Gastrocnemius medialis (tissue), 4 donors: ENCODE measurements around the gene ONECUT3. TPM values are rescaled to one million over a fixed set of nuclear protein-coding genes. Genes with fewer than 3 reads are reported as not detected.

Experiments
- ATAC-seq, 2 donors: fragments of 150-250 bp; one replicate each; pipeline ENCODE4 v1.9.1; 2016
- DNase-seq, 2 donors: peaks; one replicate each; pipeline ENCODE4 v3.0.0-alpha.2; 2019
- H3K27ac ChIP-seq, 4 donors: fragments of 200-600 bp; sonication (generic); 1 replicate in 1 of 4; 2 replicates in 3 of 4; pipeline ENCODE4 v1.5.1; 2016 to 2018; ENCODE audit warnings: mild to moderate bottlenecking in 2 of 4, moderate library complexity in 1 of 4
- H3K27me3 ChIP-seq, 3 donors: fragments of 200-600 bp; sonication (generic) in 2 of 3; 1 replicate in 1 of 3; 2 replicates in 2 of 3; pipeline versions ENCODE4 v1.5.1 to v1.6.0; 2016 to 2019; ENCODE audit warnings: mild to moderate bottlenecking in 1 of 3, moderate library complexity in 1 of 3
- H3K36me3 ChIP-seq, 2 donors: fragments of 200-600 bp; sonication (generic) in 1 of 2; one replicate each; pipeline ENCODE4 v1.5.1; 2017 to 2018
- H3K4me1 ChIP-seq, 2 donors: fragments of 200-600 bp; sonication (generic) in 1 of 2; one replicate each; pipeline ENCODE4 v1.5.1; 2016 to 2017; ENCODE audit warnings: mild to moderate bottlenecking in 2 of 2
- H3K4me3 ChIP-seq, 4 donors: fragments of 200-600 bp; sonication (generic) in 3 of 4; 1 replicate in 1 of 4; 2 replicates in 3 of 4; pipeline ENCODE4 v1.5.1; 2016 to 2019; ENCODE audit warnings: mild to moderate bottlenecking in 2 of 4
- H3K9me3 ChIP-seq, 3 donors: fragments of 200-600 bp; sonication (generic) in 2 of 3; 1 replicate in 1 of 3; 2 replicates in 2 of 3; pipeline ENCODE4 v1.5.1; 2016 to 2019
- POLR2A ChIP-seq, 2 donors: fragments of 450-650 bp; IDR thresholded peaks; one replicate each; pipeline ENCODE4 v1.6.1; 2017; ENCODE audit warnings: antibody characterized with exemption in 2 of 2, mild to moderate bottlenecking in 2 of 2, moderate library complexity in 2 of 2
- in situ Hi-C, 4 donors: fragments of 200-750 bp; cut with MboI; loops; one replicate each; pipeline versions ENCODE4 v1.15.0 to v1.8.0; 2017; ENCODE audit warnings: low sequenced_read_pairs in 4 of 4
- intact Hi-C: fragments of 100-400 bp; cut with DNase I; formaldehyde crosslinking; loops from one replicate; pipeline ENCODE4 v1.15.1; 2023; ENCODE audit warnings: low total_unique reads
- total RNA-seq, 4 donors: library from RNA; depleted of rRNA; stranded (reverse); fragments of >200 nt; gene quantifications; one replicate each; pipeline versions ENCODE4 v1.1.0 to v1.2.3, GENCODE V29; 2016
- TF ChIP-seq, protein P1 (sequence below), 5 experiments: fragments of 450-650 bp in 3 of 5; fragments of 200-600 bp in 2 of 5; sonication (generic) in 2 of 5; IDR thresholded peaks in 4 of 5; conservative IDR thresholded peaks in 1 of 5; 1 replicate in 4 of 5; 2 replicates in 1 of 5; pipeline ENCODE4 v1.5.1; 2016 to 2019; ENCODE audit warnings: antibody characterized with exemption in 5 of 5, mild to moderate bottlenecking in 3 of 5, moderate library complexity in 3 of 5

The ONECUT3 gene
- total RNA-seq, 4 donors from 2014 or later = not detected

DNA sequence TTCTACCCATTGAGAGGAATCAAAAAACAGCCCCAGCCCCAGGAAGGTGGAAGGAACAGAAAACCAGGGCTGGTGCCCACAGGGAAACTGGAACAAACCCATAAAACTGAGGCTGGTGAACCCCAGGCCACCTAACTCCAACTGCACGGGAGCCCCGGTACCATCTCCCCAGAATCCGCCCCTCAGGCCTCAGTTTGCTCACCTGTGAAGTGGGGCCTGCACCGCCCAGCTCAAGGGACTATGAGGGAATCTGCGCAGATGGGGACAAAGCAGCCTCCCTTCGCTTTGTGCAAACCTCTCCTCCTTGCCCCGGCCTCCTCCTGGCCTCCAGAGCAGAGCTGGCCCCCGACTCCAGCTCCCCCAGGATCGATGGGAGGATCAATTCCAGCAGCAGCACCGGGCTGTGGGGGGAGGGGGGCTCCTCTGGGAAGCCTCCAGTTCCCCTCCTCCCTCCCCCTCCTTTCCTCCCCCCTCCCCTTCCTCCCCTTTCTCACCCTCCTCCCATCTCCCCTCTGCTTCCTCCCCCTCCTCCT, 9.1 kb upstream of the ONECUT3 start:
- Histone ChIP-seq H3K9me3 (no peaks in the 10 kb centered on the region), H3K27ac (no peak overlapping the region), H3K27me3 (peaks cover 60 to 73% (median 67%) of the 10 kb centered on the region in 3 donors), H3K4me3 (no peak overlapping the region), H3K36me3 (no peaks in the 10 kb centered on the region), H3K4me1 (peaks cover 0 to 4% of the 10 kb centered on the region in 2 donors)
- in situ Hi-C loops (no loop called here), intact Hi-C loops (no loop called here)
- DNase-seq (no peak), ATAC-seq (no peak)
- no peak for TF ChIP-seq POLR2A (IDR thresholded peaks at IDR 0.05)
- TF ChIP-seq, protein P1, sequence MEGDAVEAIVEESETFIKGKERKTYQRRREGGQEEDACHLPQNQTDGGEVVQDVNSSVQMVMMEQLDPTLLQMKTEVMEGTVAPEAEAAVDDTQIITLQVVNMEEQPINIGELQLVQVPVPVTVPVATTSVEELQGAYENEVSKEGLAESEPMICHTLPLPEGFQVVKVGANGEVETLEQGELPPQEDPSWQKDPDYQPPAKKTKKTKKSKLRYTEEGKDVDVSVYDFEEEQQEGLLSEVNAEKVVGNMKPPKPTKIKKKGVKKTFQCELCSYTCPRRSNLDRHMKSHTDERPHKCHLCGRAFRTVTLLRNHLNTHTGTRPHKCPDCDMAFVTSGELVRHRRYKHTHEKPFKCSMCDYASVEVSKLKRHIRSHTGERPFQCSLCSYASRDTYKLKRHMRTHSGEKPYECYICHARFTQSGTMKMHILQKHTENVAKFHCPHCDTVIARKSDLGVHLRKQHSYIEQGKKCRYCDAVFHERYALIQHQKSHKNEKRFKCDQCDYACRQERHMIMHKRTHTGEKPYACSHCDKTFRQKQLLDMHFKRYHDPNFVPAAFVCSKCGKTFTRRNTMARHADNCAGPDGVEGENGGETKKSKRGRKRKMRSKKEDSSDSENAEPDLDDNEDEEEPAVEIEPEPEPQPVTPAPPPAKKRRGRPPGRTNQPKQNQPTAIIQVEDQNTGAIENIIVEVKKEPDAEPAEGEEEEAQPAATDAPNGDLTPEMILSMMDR (IDR thresholded peaks at IDR 0.05 in 4 of 5, conservative IDR thresholded peaks at IDR 0.05 in 1 of 5) = no peak

DNA sequence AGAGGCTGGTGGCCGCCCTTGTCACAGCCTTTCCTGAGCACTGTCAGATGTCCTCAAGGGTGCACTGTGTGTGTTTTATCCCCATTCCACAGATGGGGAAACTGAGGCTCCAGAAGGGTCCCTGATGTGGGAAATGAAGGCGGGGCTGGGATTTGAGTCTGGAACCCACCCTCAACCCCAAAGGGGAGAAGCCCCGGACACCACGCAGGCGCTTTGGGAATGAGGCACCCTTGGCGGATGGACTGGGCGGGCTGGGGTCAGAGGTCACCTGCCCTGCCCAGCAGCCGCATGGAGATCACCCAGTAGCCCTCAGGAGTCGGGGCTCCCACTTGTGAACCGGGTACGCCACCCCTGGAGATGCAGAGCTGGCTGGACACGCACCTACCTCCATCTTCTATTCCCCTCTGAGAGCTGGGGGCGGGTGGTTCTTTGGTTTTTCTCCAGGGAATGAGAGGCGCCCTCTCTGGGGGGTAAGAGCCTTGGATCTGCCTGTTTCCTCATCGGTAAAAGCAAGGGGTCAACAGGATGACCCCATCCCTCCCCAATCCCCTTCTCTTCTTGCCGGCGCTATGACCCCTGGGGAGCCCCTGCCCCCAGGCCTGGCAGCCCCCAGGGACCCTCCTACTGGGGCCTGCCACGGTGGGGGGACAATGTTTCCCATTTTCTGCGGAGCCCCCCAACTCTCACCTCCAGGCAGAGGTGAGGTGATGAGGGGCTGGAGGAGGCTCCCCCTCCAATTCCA, 8.3 kb upstream of the ONECUT3 start:
- intact Hi-C loops (no loop called here), in situ Hi-C loops (no loop called here)
- no peaks in the 10 kb centered on the region for H3K36me3 ChIP-seq
- peaks cover 2 to 7% of the 10 kb centered on the region in 2 donors for H3K4me1 ChIP-seq
- no peaks in the 10 kb centered on the region for H3K9me3 ChIP-seq
- no peak overlapping the region for H3K27ac ChIP-seq
- ATAC-seq (no peak), DNase-seq (no peak)
- no peak for TF ChIP-seq POLR2A (IDR thresholded peaks at IDR 0.05)
- TF ChIP-seq, protein P1 (IDR thresholded peaks at IDR 0.05 in 4 of 5, conservative IDR thresholded peaks at IDR 0.05 in 1 of 5) = no peak
- H3K27me3 ChIP-seq = peaks cover 68 to 75% (median 74%) of the 10 kb centered on the region in 3 donors
- no peak overlapping the region for H3K4me3 ChIP-seq

DNA sequence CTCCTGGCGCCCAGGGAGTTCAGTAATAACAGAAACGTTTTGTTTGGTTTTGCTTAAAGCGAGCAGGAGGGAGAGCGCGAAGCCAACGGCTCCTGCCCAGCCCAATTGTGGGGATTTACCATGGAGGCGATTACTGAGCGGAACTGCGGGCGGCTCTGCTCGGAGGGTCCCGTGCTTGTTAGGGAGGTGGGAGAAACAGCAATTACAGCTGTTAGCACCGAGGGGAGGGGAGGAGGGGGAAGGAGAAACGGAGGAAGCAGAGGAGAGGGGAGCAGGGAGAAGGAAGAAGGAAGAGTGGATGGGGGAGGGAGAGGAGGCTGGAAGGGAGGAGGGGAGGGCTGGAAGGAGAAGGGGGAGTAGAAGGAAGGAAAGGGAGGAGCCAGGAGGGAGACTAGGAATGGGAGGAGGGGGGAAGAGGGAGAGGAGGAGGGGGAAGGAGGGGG, 7.7 kb upstream of the ONECUT3 start:
- intact Hi-C loops (no loop called here), in situ Hi-C loops (no loop called here)
- Histone ChIP-seq H3K36me3 (no peaks in the 10 kb centered on the region), H3K4me3 (no peak overlapping the region), H3K9me3 (no peaks in the 10 kb centered on the region), H3K27me3 (peaks cover 71 to 82% (median 75%) of the 10 kb centered on the region in 3 donors), H3K4me1 (peaks cover 4 to 8% of the 10 kb centered on the region in 2 donors), H3K27ac (no peak overlapping the region)
- no peak for DNase-seq
- TF ChIP-seq, protein P1 (IDR thresholded peaks at IDR 0.05 in 4 of 5, conservative IDR thresholded peaks at IDR 0.05 in 1 of 5) = no peak
- TF ChIP-seq POLR2A (IDR thresholded peaks at IDR 0.05) = no peak
- ATAC-seq = no peak

DNA sequence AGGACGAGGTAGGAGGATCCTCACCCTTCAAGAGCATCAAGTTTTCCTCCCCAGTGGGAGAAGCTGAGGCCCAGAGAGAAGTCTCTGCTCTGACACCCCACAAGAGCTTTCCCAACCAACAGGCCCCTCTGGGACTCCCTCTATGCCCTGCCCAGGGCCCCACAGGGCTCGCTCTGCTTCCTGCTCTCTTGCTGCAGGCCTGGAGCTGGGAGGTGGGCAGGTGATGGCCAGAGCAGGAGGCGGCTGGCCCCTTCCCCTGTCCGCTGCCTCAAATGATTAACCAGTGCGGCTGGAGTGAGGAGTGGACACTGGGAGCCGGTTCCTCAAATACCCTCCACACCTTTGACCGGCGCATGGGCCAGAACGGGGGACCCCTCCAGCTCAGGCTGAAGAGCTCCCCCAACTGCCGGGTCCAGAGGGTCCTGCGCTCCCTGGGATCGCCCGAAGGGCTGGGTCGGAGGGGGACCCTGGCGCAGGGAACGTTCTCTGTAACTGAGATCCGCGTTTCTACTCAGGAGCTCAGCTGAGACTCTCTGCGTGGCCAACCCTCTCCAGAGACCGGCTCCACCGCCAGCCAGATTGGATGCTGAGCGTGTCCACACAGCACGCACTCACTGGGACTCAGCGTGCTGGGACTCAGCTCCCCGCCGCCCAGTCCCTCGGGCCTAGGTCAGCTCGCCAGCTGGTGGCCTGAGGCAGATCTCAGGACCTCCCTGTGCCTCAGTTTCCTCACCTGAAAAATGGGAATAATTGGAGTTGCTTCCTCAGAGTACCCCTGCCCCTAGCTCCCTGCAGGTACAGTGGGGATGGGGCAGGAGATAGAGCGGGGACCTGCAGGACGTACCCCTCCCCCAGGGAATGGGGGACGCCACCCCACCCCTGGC, 6.7 kb upstream of the ONECUT3 start:
- H3K27ac ChIP-seq = no peak overlapping the region
- no peaks in the 10 kb centered on the region for H3K9me3 ChIP-seq
- peaks cover 78 to 90% (median 82%) of the 10 kb centered on the region in 3 donors for H3K27me3 ChIP-seq
- intact Hi-C loops (no loop called here), in situ Hi-C loops (no loop called here)
- peaks cover 4 to 8% of the 10 kb centered on the region in 2 donors for H3K4me1 ChIP-seq
- no peaks in the 10 kb centered on the region for H3K36me3 ChIP-seq
- H3K4me3 ChIP-seq = no peak overlapping the region
- TF ChIP-seq, protein P1 (IDR thresholded peaks at IDR 0.05 in 4 of 5, conservative IDR thresholded peaks at IDR 0.05 in 1 of 5) = no peak
- TF ChIP-seq POLR2A (IDR thresholded peaks at IDR 0.05) = no peak
- DNase-seq (no peak), ATAC-seq (no peak)
